ENCODE results near the gene TAX1BP1.

DNA sequence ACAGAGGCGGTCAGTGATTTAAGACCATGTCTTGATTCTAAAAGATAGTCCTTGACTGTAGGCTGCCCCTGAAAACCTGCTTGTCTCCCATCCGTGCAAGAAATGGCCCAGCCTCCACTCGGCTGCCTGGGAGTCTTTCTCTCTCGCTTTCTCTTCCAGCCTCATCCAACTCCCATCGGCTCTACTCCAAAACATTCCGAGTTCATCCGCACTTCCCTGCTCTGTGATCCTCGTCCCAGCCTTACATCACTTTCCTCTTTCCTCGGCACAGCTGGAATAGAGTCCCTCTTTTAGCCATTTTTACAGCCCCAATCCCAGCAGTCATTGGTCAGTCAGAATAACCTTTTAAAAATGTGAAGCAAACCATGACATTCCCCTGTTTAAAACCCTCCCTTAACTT is 135.1 kb downstream of the TAX1BP1 start:
- TF ChIP-seq CTCF (conservative IDR thresholded peaks at IDR 0.05; ENCODE audit: low read length) (no peak), EZH2phosphoT487 (IDR thresholded peaks at IDR 0.05; ENCODE audit: borderline replicate concordance, low read depth, low read length) (no peak)

All from OCI-LY7 (cell line).